Effector memory CD4-positive, alpha-beta T cell (primary cell): ENCODE results near the gene SPON1.
A peak's percentile ranks its signal among the peaks of the same experiment; 100 is the strongest.
"Not testable (repeated sequence)": the region's sequence is repeated elsewhere in the genome, so short reads cannot be mapped to it uniquely, and the experiment has no call there.

Experiments used
- DNase-seq, 3 donors: peaks; one replicate each; pipeline ENCODE4 v3.0.0-alpha.2; 2020
- H3K27ac ChIP-seq: 2 replicates; pipeline ENCODE4 v1.7.0; 2013; ENCODE audit warnings: mild to moderate bottlenecking, low read length, moderate library complexity; ENCODE audit not compliant: insufficient read depth, poor library complexity, severe bottlenecking
- H3K27me3 ChIP-seq: replicated peaks from 2 replicates; pipeline ENCODE4 v1.7.0; 2013; ENCODE audit warnings: mild to moderate bottlenecking, low read length; ENCODE audit not compliant: insufficient read depth, control insufficient read depth, poor library complexity, severe bottlenecking
- H3K36me3 ChIP-seq: 2 replicates; pipeline ENCODE4 v1.7.0; 2013; ENCODE audit warnings: mild to moderate bottlenecking, low read length, moderate library complexity; ENCODE audit not compliant: control insufficient read depth, insufficient read depth
- H3K4me1 ChIP-seq: 2 replicates; pipeline ENCODE4 v1.7.0; 2013; ENCODE audit warnings: low read length, mild to moderate bottlenecking; ENCODE audit not compliant: control insufficient read depth, insufficient read depth, poor library complexity, severe bottlenecking
- H3K4me3 ChIP-seq: 2 replicates; pipeline ENCODE4 v1.7.0; 2013; ENCODE audit warnings: low read length, low read depth, mild to moderate bottlenecking; ENCODE audit not compliant: insufficient read depth, poor library complexity, severe bottlenecking
- H3K9me3 ChIP-seq: 2 replicates; pipeline ENCODE4 v1.7.0; 2013; ENCODE audit warnings: mild to moderate bottlenecking, low read length, moderate library complexity; ENCODE audit not compliant: control insufficient read depth

SPON1 gene

DNA sequence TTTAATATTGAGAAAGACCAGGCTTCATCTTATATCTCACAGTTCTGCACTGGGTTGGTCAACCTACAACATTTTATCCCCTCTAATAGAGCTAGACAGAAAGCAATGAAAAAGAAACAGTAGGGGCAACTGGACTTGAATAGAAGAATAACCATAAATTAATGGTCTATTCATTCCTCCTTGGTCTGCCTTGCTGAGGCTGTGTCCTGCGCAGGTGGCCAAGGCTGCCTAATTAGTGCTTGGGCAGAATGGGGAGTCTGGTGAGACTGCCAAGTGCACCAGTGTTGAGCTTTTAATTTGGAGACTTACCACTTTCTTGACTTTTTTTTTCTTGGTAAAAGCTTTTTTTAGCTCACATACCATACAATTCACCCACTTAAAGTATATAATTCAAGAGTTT lies 35.0 kb upstream of the SPON1 start:
- no peaks in the 10 kb centered on the region for H3K9me3 ChIP-seq
- peaks cover 34% of the 10 kb centered on the region for H3K4me1 ChIP-seq
- DNase-seq = no peak
- no peak overlapping the region for H3K4me3 ChIP-seq
- H3K27ac ChIP-seq = no peak overlapping the region
- no peaks in the 10 kb centered on the region for H3K27me3 ChIP-seq
- no peaks in the 10 kb centered on the region for H3K36me3 ChIP-seq

DNA sequence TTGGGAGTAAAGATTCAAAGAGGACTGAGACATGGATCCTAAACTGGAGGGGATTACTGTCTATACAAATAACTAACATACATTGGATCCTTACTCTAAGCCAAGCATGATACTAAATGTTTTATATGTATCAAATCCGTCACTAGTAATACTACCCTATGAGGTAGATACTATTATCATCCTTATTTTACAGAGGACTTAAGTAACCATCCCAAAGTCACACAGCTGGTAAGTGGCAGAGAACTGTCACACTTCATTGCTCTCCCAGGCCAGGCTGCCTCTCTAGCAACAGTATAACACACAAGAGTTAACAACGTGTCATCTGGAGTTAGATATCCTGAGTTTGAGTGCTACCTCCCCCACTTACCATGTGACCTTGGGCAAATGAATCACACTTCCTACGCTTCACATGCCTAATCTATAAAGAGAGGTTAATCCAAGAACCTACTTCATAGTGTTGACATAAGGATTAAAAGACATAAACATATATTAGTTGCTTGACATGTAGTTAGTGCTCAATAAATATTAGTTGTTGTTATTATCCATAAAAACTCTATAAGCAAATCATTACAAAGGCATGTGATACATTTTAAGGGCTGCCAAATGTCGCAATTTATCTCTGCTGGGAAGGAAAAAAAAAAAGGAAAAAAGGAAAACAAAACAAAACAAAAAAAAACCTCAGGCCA lies 33.8 kb upstream of the SPON1 start:
- Histone ChIP-seq H3K4me3 (no peak overlapping the region), H3K36me3 (no peaks in the 10 kb centered on the region), H3K27ac (no peak overlapping the region), H3K27me3 (no peaks in the 10 kb centered on the region), H3K9me3 (no peaks in the 10 kb centered on the region), H3K4me1 (peaks cover 21% of the 10 kb centered on the region)
- no peak for DNase-seq

DNA sequence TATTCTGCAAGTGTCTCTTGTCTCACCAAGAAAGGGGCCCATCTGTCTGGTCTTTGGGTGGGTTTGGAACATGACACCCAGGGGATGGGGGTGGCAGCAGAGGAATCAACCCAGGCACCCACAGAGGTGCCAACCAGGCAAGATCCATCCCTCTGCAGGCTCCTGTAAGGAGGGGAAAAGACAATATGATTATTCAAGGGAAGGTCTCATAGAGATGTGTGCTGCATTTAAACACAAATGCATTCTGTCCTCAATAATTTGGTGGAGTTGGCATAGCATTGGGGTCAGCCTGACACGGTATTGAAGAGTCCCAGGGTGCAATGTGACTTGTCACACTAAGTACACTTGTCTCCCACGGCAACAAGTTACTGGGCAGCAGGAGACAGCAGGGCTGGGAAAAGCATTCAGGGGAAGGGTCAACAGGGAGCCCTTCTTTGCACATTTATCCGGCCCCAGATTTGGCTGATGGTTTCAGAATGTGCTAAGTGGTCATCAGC lies 33.1 kb upstream of the SPON1 start:
- Histone ChIP-seq H3K27ac (no peak overlapping the region), H3K36me3 (no peaks in the 10 kb centered on the region), H3K4me1 (peaks cover 14% of the 10 kb centered on the region), H3K9me3 (no peaks in the 10 kb centered on the region), H3K27me3 (no peaks in the 10 kb centered on the region), H3K4me3 (no peak overlapping the region)
- DNase-seq = no peak

DNA sequence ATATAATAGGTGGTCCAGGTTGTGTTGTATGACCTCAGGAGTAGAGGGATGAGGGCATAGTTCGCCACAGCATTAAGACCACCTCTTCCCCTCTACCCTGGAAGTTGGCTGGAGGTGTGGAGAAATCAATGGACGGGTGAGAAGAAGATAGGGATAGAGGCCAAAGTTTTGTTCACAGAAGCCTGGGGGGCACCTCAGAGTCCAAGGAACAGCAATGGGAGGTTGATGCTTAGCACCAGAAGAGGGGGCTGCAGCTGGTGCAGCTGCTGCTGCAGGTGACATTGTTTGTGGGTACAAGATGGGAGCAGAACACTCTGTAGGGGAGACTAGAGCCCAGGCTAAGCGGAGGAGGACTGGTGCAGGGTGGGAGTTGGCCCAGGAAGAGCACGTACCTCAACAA lies 31.2 kb upstream of the SPON1 start:
- Histone ChIP-seq H3K4me1 (no peaks in the 10 kb centered on the region), H3K9me3 (no peaks in the 10 kb centered on the region), H3K27ac (no peak overlapping the region), H3K36me3 (no peaks in the 10 kb centered on the region), H3K4me3 (no peak overlapping the region), H3K27me3 (no peaks in the 10 kb centered on the region)
- DNase-seq = no peak

DNA sequence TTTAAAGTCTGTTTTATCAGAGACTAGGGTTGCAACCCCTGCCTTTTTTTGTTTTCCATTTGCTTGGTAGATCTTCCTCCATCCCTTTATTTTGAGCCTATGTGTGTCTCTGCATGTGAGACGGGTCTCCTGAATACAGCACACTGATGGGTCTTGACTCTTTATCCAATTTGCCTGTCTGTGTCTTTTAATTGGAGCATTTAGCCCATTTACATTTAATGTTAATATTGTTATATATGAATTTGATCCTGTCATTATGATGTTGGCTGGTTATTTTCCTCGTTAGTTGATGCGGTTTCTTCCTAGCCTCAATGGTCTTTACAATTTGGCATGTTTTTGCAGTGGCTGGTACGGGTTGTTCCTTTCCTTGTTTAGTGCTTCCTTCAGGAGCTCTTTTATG lies 25.4 kb upstream of the SPON1 start:
- not testable (repeated sequence) for H3K36me3 ChIP-seq, H3K4me3 ChIP-seq, DNase-seq, H3K9me3 ChIP-seq, H3K27me3 ChIP-seq, H3K27ac ChIP-seq
- peaks cover 29% of the 10 kb centered on the region for H3K4me1 ChIP-seq

DNA sequence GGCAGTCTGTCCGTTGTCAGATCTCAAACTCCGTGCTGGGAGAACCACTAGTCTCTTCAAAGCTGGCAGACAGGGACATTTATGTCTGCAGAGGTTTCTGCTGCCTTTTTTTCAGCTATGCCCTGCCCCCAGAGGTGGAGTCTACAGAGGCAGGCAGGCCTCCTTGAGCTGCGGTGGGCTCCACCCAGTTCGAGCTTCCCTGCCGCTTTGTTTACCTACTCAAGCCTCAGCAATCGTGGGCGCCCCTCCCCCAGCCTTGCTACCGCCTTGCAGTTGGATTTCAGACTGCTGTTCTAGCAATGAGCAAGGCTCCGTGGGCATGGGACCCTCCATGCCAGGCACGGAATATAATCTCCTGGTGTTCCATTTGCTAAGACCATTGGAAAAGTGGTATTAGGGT lies 23.7 kb upstream of the SPON1 start:
- H3K27ac ChIP-seq, H3K4me3 ChIP-seq, H3K9me3 ChIP-seq, H3K36me3 ChIP-seq, H3K27me3 ChIP-seq: not testable (repeated sequence)
- DNase-seq = peak in 1 of 3 donors; percentile 3
- H3K4me1 ChIP-seq = peaks cover 29% of the 10 kb centered on the region

DNA sequence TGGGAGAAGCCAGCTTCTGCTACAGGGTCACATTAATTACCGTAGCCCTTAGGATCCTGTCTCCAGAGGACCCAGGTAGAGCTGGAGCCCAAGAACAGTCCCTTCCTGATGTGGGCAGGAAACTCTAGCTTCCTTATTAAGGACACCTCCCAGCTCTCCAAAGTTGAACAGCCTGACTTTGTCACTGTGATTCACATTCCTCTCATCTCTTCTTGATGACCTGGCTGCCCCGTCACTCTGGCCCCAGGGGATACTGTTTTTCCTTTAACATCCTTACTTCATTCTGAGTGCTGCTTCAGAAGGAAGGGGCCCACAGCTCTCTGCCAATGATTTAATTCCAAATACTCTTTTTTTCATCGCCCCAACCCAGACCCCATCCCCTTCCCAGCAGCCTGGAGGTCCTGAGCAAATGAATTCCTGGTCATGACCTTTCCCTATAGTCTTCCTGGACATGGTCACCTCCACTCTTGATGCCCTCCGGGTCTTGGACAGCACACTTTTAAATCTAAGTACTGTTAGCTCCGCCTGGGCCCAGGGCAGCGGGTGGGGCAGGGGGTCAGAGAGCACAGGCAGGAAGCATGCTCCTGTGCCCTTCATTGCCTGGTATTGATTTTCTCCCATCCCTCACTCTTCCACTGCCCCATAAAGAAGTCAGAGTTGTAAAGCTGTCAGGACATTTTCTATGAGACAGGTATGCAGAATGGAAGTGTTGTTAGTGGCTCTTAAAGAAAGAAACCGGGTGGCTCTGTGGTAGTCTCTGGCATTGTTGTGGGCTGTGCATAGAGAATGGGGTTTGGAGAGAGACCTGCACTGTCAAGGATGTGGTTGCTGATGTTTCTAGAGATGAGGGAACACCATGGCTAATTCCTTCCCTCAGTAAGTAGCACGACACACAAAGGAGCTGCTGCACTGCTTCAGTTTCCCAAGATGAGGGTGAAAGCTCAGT lies 22.3 kb upstream of the SPON1 start:
- Histone ChIP-seq H3K36me3 (no peaks in the 10 kb centered on the region), H3K4me1 (peaks cover 29% of the 10 kb centered on the region), H3K27me3 (no peaks in the 10 kb centered on the region), H3K4me3 (no peak overlapping the region), H3K27ac (peak overlapping the region; percentile 20), H3K9me3 (no peaks in the 10 kb centered on the region)
- DNase-seq = peak in 1 of 3 donors; percentile 12

DNA sequence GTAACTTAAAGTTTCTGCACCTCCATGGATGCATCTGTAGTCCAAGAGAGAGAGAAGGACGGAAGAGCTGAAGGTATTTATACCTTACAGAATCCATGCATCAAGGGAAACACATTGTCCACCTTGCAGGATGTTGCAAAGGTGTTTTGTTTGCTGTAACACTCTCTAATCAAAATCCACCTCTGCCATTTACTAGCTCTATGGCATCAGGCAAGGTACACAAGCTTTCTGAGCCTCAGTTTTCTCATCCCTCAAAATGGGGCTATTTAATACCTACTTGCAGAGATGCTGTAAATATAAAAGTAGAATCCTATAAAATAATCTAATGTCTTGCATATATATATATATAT lies 21.6 kb upstream of the SPON1 start:
- no peak overlapping the region for H3K4me3 ChIP-seq
- H3K27ac ChIP-seq = no peak overlapping the region
- peaks cover 29% of the 10 kb centered on the region for H3K4me1 ChIP-seq

DNA sequence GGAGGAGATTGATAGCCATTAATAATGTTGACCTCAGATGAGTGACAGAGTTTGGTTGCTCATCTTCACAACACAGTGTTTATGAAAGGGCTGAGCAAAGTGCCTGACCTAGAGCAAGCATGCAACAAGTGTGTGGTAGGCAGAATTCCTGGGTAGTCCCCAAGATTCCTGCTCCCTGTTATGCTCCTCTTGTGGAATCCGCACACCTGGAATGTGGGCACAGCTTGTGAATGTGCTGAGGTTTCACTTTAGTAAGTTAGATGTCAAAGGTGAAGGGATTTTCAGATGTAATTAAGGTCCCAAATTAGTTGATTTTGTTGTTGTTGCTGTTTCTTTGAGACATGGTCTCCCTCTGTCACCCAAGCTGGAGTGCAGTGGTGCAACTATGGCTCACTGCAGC lies 20.7 kb upstream of the SPON1 start:
- H3K9me3 ChIP-seq = no peaks in the 10 kb centered on the region
- H3K4me1 ChIP-seq = peaks cover 29% of the 10 kb centered on the region
- no peak overlapping the region for H3K27ac ChIP-seq
- H3K4me3 ChIP-seq = no peak overlapping the region
- no peaks in the 10 kb centered on the region for H3K36me3 ChIP-seq
- DNase-seq = no peak
- no peaks in the 10 kb centered on the region for H3K27me3 ChIP-seq

More for the DNA sequence above, 21.6 kb upstream of the SPON1 start:
- Histone ChIP-seq H3K9me3 (no peaks in the 10 kb centered on the region), H3K27me3 (no peaks in the 10 kb centered on the region), H3K36me3 (no peaks in the 10 kb centered on the region)
- no peak for DNase-seq

DNA sequence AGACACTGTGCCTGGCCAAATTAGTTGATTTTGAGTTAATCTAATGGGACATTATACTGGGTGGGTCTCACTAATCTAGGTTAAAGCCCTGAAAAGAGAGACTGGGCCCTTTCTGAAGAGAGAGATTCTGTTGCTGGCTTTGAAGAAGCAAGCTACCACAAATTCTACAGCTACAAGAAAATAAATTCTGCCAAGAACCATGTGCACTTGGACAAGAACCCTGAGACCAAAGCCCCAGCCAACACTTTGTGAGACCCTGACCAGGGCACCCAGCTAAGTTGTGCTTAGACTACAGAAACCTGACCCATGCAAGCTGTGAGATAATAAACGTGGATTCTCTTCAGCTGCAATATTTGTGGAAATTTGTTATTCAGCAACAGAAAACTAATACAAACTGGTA lies 20.1 kb upstream of the SPON1 start:
- H3K27ac ChIP-seq = no peak overlapping the region
- H3K4me1 ChIP-seq = peaks cover 29% of the 10 kb centered on the region
- H3K36me3 ChIP-seq = no peaks in the 10 kb centered on the region
- DNase-seq = no peak
- no peak overlapping the region for H3K4me3 ChIP-seq
- no peaks in the 10 kb centered on the region for H3K27me3 ChIP-seq
- H3K9me3 ChIP-seq = no peaks in the 10 kb centered on the region
